Fibroblast of lung (primary cell): ENCODE results near the gene PAGR1. TPM values are rescaled to one million over a fixed set of nuclear protein-coding genes. Genes with fewer than 3 reads are reported as not detected.
"Not testable (repeated sequence)": the region's sequence is repeated elsewhere in the genome, so short reads cannot be mapped to it uniquely, and the experiment has no call there.

ENCODE experiments used
- DNase-seq, 2 donors: peaks; one replicate each; pipeline versions ENCODE4 v3.0.0 to v3.0.0-alpha.2; 2010; ENCODE audit warnings: low read depth in 2 of 2
- H2AFZ ChIP-seq: 2 replicates; pipeline ENCODE4 v1.5.1; 2012; ENCODE audit warnings: low read length, control low read depth, inconsistent platforms
- H3K27ac ChIP-seq: 2 replicates; pipeline ENCODE4 v1.5.1; 2011; ENCODE audit warnings: low read length, control low read depth; ENCODE audit not compliant: insufficient read depth
- H3K27me3 ChIP-seq: 2 replicates; pipeline ENCODE4 v1.5.1; 2011; ENCODE audit warnings: mild to moderate bottlenecking, low read length; ENCODE audit not compliant: control insufficient read depth, insufficient read depth
- H3K36me3 ChIP-seq: 2 replicates; pipeline ENCODE4 v1.5.1; 2011; ENCODE audit warnings: low read length; ENCODE audit not compliant: control insufficient read depth, insufficient read depth
- H3K4me1 ChIP-seq: 2 replicates; pipeline ENCODE4 v1.5.1; 2011; ENCODE audit warnings: low read length; ENCODE audit not compliant: control insufficient read depth, insufficient read depth; ENCODE audit errors: extremely low read depth
- H3K4me2 ChIP-seq: 2 replicates; pipeline ENCODE4 v1.5.1; 2011; ENCODE audit warnings: low read length, control low read depth; ENCODE audit not compliant: insufficient read depth; ENCODE audit errors: extremely low read depth
- H3K4me3 ChIP-seq, 4 experiments: fragments of 200-600 bp in 1 of 4; sonication (generic) in 1 of 4; replicated peaks in 1 of 4; 2 replicates each; pipeline ENCODE4 v1.5.1; 2011 to 2016; ENCODE audit warnings: low read length in 4 of 4, low read depth in 3 of 4, mild to moderate bottlenecking in 3 of 4, control low read depth in 2 of 4, inconsistent platforms in 1 of 4, mixed read lengths in 1 of 4; ENCODE audit not compliant: insufficient read depth in 1 of 4; ENCODE audit errors: control extremely low read depth in 1 of 4
- H3K79me2 ChIP-seq: 2 replicates; pipeline ENCODE4 v1.5.1; 2012; ENCODE audit warnings: mild to moderate bottlenecking, low read length, inconsistent platforms; ENCODE audit not compliant: control insufficient read depth, insufficient read depth
- H3K9ac ChIP-seq: 2 replicates; pipeline ENCODE4 v1.5.1; 2011; ENCODE audit warnings: mild to moderate bottlenecking, low read length, control low read depth; ENCODE audit not compliant: insufficient read depth
- H3K9me3 ChIP-seq: 2 replicates; pipeline ENCODE4 v1.5.1; 2012; ENCODE audit warnings: low read depth, low read length; ENCODE audit not compliant: control insufficient read depth, insufficient read depth
- H4K20me1 ChIP-seq: 2 replicates; pipeline ENCODE4 v1.5.1; 2011; ENCODE audit warnings: low read length; ENCODE audit not compliant: control insufficient read depth, insufficient read depth; ENCODE audit errors: extremely low read depth
- EZH2 ChIP-seq: IDR thresholded peaks from 2 replicates; pipeline ENCODE4 v1.5.1; 2012; ENCODE audit warnings: low read length, control low read depth, mild to moderate bottlenecking; ENCODE audit errors: missing control alignments
- polyA plus RNA-seq, 2 donors: library from polyadenylated mRNA; depleted of rRNA in 1 of 2; stranded (reverse) in 1 of 2; unstranded in 1 of 2; fragments of >200 nt; gene quantifications; 2 replicates each; pipeline ENCODE4 v1.2.1, GENCODE V29; 2011 to 2012; ENCODE audit warnings: missing spikeins in 1 of 2
- total RNA-seq: library from RNA; depleted of rRNA; stranded (reverse); fragments of >200 nt; gene quantifications from 2 replicates; pipeline ENCODE4 v1.2.1, GENCODE V29; 2014
- TF ChIP-seq, protein P1 (sequence below), 2 donors: IDR thresholded peaks in 1 of 2; conservative IDR thresholded peaks in 1 of 2; 1 replicate in 1 of 2; 2 replicates in 1 of 2; pipeline ENCODE4 v1.5.1; 2011 to 2012; ENCODE audit warnings: low read length in 2 of 2, control low read depth in 1 of 2, inconsistent platforms in 1 of 2, low read depth in 1 of 2, mild to moderate bottlenecking in 1 of 2

Gene PAGR1
- total and polyA plus RNA-seq, 2 donors (not counting 1 experiment from before 2014, with no cell fraction given): 10.0 to 10.7 TPM

DNA sequence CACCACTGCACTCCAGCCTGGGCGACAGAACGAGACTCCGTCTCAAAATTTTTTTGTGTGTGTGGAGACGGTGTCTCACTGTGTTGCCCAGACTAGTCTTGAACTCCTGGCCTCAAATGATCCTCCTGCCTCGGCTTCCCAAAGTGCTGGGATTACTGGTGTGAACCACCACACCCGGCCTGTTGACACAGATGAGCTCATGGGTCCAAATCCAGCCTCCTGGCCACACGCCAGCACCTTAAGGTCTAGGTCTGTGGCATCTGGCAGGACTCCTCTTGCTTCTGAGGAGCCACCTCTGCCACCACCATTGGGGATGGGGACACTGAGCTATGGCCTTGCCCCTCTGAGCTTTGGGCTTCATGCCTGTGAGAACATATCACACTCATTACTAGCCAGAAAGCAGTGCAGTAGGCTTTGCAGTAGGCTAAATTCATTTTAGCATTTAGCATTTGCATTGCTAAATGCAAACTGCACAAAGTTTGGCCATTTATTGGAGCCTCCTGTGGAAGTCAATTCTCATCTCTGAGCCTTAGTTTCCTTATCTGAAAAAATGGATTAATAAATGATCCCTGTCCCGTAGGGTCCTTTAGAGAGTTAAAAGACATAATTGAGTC is 52.6 kb downstream of the PAGR1 start:
- H4K20me1 ChIP-seq: no peaks in the 10 kb centered on the region
- DNase-seq: no peak
- H3K4me3 ChIP-seq: no peak overlapping the region
- TF ChIP-seq EZH2: no peak
- TF ChIP-seq, protein P1, sequence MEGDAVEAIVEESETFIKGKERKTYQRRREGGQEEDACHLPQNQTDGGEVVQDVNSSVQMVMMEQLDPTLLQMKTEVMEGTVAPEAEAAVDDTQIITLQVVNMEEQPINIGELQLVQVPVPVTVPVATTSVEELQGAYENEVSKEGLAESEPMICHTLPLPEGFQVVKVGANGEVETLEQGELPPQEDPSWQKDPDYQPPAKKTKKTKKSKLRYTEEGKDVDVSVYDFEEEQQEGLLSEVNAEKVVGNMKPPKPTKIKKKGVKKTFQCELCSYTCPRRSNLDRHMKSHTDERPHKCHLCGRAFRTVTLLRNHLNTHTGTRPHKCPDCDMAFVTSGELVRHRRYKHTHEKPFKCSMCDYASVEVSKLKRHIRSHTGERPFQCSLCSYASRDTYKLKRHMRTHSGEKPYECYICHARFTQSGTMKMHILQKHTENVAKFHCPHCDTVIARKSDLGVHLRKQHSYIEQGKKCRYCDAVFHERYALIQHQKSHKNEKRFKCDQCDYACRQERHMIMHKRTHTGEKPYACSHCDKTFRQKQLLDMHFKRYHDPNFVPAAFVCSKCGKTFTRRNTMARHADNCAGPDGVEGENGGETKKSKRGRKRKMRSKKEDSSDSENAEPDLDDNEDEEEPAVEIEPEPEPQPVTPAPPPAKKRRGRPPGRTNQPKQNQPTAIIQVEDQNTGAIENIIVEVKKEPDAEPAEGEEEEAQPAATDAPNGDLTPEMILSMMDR (conservative IDR thresholded peaks at IDR 0.05 in 1 of 2, IDR thresholded peaks at IDR 0.05 in 1 of 2; ENCODE audit: low read depth in 1 of 2, low read length in 2 of 2): no peak
- no peak overlapping the region for H3K9ac ChIP-seq
- no peaks in the 10 kb centered on the region for H3K79me2 ChIP-seq
- no peaks in the 10 kb centered on the region for H3K27me3 ChIP-seq
- no peak overlapping the region for H3K4me2 ChIP-seq
- H3K9me3 ChIP-seq: no peaks in the 10 kb centered on the region
- H3K36me3 ChIP-seq: no peaks in the 10 kb centered on the region
- H2AFZ ChIP-seq: no peak overlapping the region
- no peak overlapping the region for H3K27ac ChIP-seq
- H3K4me1 ChIP-seq: no peaks in the 10 kb centered on the region

DNA sequence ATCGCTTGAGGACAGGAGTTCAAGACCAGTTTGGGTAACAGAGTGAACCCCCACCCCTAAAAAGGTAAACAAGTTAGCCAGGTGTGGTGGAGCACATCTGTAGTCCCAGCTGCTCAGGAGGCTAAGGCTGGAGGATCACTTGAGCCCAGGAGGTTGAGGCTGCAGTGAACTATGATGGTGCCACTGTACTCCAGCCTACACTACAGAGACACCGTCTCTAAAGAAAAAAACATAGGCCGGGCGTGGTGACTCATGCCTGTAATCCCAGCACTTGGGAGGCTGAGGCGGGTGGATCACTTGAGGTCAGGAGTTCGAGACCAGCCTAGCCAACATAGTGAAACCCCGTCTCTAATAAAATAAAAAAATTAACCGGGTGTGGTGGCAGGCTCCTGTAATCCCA is 53.1 kb downstream of the PAGR1 start:
- not testable (repeated sequence) for H3K27me3 ChIP-seq, H4K20me1 ChIP-seq, H3K36me3 ChIP-seq, H3K79me2 ChIP-seq, H2AFZ ChIP-seq, H3K4me1 ChIP-seq, H3K27ac ChIP-seq, DNase-seq, H3K4me3 ChIP-seq, H3K9me3 ChIP-seq, H3K9ac ChIP-seq, H3K4me2 ChIP-seq

Other genes with a start within 250 kb of the PAGR1 start
- gene SPN, start 152.9 kb upstream of the PAGR1 start, total RNA-seq: not detected in 2 replicates
- gene SPN, start 152.9 kb upstream of the PAGR1 start, polyA plus RNA-seq: 0.01 and 0.05 TPM in 2 replicates
- gene QPRT, start 137.0 kb upstream of the PAGR1 start, total RNA-seq: 53.7 and 94.0 TPM in 2 replicates
- gene QPRT, start 137.0 kb upstream of the PAGR1 start, polyA plus RNA-seq: 10.3 and 27.7 TPM in 2 replicates
- gene C16orf54, start 70.2 kb upstream of the PAGR1 start, total RNA-seq: not detected in 2 replicates
- not detected in 2 replicates for gene C16orf54, start 70.2 kb upstream of the PAGR1 start, polyA plus RNA-seq
- not detected in 2 replicates for gene ZG16, start 37.9 kb upstream of the PAGR1 start, total RNA-seq
- not detected in 2 replicates for gene ZG16, start 37.9 kb upstream of the PAGR1 start, polyA plus RNA-seq
- gene KIF22, start 25.4 kb upstream of the PAGR1 start, total RNA-seq: 4.4 and 17.7 TPM in 2 replicates
- 12.3 and 43.3 TPM in 2 replicates for gene KIF22, start 25.4 kb upstream of the PAGR1 start, polyA plus RNA-seq
- gene MAZ, start 9.6 kb upstream of the PAGR1 start, total RNA-seq: 131 and 136 TPM in 2 replicates
- gene MAZ, start 9.6 kb upstream of the PAGR1 start, polyA plus RNA-seq: 68.1 and 96.6 TPM in 2 replicates
- 2.1 TPM in 2 replicates for gene PRRT2, start 4.0 kb upstream of the PAGR1 start, total RNA-seq
- gene PRRT2, start 4.0 kb upstream of the PAGR1 start, polyA plus RNA-seq: 1.3 and 2.9 TPM in 2 replicates
- gene MVP, start 4.3 kb downstream of the PAGR1 start, total RNA-seq: 336 and 518 TPM in 2 replicates
- 208 and 214 TPM in 2 replicates for gene MVP, start 4.3 kb downstream of the PAGR1 start, polyA plus RNA-seq
- 89.1 and 99.6 TPM in 2 replicates for gene CDIPT, start 47.1 kb downstream of the PAGR1 start, total RNA-seq
- 78.1 and 84.9 TPM in 2 replicates for gene CDIPT, start 47.1 kb downstream of the PAGR1 start, polyA plus RNA-seq
- 1.8 and 2.6 TPM in 2 replicates for gene SEZ6L2, start 83.4 kb downstream of the PAGR1 start, total RNA-seq
- 0.80 and 1.2 TPM in 2 replicates for gene SEZ6L2, start 83.4 kb downstream of the PAGR1 start, polyA plus RNA-seq
- 5.4 and 5.9 TPM in 2 replicates for gene ASPHD1, start 84.3 kb downstream of the PAGR1 start, total RNA-seq
- gene ASPHD1, start 84.3 kb downstream of the PAGR1 start, polyA plus RNA-seq: 0.77 and 1.3 TPM in 2 replicates
- 4.6 and 6.3 TPM in 2 replicates for gene KCTD13, start 110.1 kb downstream of the PAGR1 start, total RNA-seq
- 5.7 and 5.9 TPM in 2 replicates for gene KCTD13, start 110.1 kb downstream of the PAGR1 start, polyA plus RNA-seq
- gene TMEM219, start 145.9 kb downstream of the PAGR1 start, total RNA-seq: 80.6 and 100 TPM in 2 replicates
- gene TMEM219, start 145.9 kb downstream of the PAGR1 start, polyA plus RNA-seq: 79.4 and 86.3 TPM in 2 replicates
- 36.5 and 41.3 TPM in 2 replicates for gene TAOK2, start 157.7 kb downstream of the PAGR1 start, total RNA-seq
- gene TAOK2, start 157.7 kb downstream of the PAGR1 start, polyA plus RNA-seq: 12.3 and 14.3 TPM in 2 replicates
- 5.6 and 7.9 TPM in 2 replicates for gene HIRIP3, start 179.5 kb downstream of the PAGR1 start, total RNA-seq
- 3.0 and 7.2 TPM in 2 replicates for gene HIRIP3, start 179.5 kb downstream of the PAGR1 start, polyA plus RNA-seq
- gene INO80E, start 180.1 kb downstream of the PAGR1 start, total RNA-seq: 16.3 and 18.5 TPM in 2 replicates
- gene INO80E, start 180.1 kb downstream of the PAGR1 start, polyA plus RNA-seq: 21.9 and 37.1 TPM in 2 replicates
- 0.26 and 0.33 TPM in 2 replicates for gene DOC2A, start 194.9 kb downstream of the PAGR1 start, total RNA-seq
- 0.03 TPM in 1 of 2 replicates, not detected in the other for gene DOC2A, start 194.9 kb downstream of the PAGR1 start, polyA plus RNA-seq
- not detected in 2 replicates for gene C16orf92, start 207.0 kb downstream of the PAGR1 start, total RNA-seq
- not detected in 2 replicates for gene C16orf92, start 207.0 kb downstream of the PAGR1 start, polyA plus RNA-seq
- not detected in 2 replicates for gene TLCD3B, start 215.1 kb downstream of the PAGR1 start, total RNA-seq
- gene TLCD3B, start 215.1 kb downstream of the PAGR1 start, polyA plus RNA-seq: 0.11 TPM in 1 of 2 replicates, not detected in the other
- gene ALDOA, start 249.6 kb downstream of the PAGR1 start, total RNA-seq: 461 and 474 TPM in 2 replicates
- 1,015 and 1,066 TPM in 2 replicates for gene ALDOA, start 249.6 kb downstream of the PAGR1 start, polyA plus RNA-seq